ENCODE results near the gene ZNF536. TPM values are rescaled to one million over a fixed set of nuclear protein-coding genes. Genes with fewer than 3 reads are reported as not detected.

Gene ZNF536
- total and polyA plus RNA-seq, 7 donors: under 0.01 to 8.9 (median 3.8) TPM

DNA sequence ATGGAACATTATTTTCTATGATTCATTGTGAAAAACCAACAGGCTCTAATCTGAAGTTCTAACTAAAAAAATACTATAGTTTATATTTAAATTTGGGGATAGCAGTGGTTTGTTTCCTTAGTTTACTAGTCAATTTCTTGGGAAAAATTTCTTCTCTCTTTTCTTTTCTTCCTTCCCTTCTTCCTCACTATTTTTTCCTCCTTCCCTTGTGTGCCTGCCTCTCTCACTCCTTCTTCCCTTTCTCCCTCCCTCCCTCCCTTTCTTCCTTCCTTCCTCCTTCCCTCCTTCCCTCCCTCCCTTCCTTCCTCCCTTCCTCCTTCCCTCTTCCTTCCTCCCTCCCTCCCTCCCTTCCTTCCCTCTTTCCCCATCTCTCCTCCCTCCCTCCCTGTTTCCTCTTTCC is 226.5 kb downstream of the ZNF536 start:
- intact Hi-C loops (cut with DNase I): no loop called here
- H3K4me1 ChIP-seq: peaks cover 0 to 9% (median 4%) of the 10 kb centered on the region in 4 donors

DNA sequence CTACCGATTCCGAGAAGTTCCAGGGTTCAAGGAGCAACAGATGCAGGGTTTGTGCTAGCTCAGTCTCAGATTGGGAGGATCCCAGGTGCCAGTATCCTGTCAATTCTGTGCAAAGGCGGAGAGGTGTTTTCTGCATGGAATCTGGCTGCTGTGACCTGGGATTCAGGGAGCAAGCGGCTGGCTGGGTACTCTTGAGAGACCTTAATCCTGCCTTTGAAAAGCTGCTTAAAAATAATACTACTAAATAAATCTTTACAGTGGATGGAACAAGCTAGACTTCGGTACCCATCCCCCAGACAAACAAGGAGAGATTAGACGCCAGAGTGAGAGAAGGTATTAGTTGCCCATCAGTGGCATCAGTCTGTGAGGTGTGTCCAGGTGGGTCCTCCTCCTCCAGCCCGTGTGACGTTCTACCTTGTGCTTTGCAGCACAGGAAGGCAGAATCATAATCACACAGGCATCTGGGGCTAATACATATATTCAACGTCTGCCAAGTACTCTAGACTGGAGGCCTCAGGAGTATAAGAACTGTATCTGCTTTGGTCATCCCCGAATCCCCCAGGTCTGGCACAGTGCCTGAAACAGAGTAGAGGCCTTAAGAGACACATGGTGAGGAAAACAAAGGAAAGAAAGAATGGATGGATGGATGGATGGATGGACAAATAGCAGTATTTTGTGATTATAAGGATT is 230.6 kb downstream of the ZNF536 start:
- Histone ChIP-seq H3K27me3 (peaks cover 0 to 13% (median 0%) of the 10 kb centered on the region in 3 donors), H3K4me1 (no peaks in the 10 kb centered on the region), H3K9me3 (no peaks in the 10 kb centered on the region), H3K27ac (no peak overlapping the region), H3K4me3 (no peak overlapping the region), H3K36me3 (no peaks in the 10 kb centered on the region)
- no peak for DNase-seq
- intact Hi-C loops (cut with DNase I): no loop called here
- WGBS, 2 donors: 72 to 82% methylated on average over 10 of the region's 10 CpGs
- TF ChIP-seq, protein P1, sequence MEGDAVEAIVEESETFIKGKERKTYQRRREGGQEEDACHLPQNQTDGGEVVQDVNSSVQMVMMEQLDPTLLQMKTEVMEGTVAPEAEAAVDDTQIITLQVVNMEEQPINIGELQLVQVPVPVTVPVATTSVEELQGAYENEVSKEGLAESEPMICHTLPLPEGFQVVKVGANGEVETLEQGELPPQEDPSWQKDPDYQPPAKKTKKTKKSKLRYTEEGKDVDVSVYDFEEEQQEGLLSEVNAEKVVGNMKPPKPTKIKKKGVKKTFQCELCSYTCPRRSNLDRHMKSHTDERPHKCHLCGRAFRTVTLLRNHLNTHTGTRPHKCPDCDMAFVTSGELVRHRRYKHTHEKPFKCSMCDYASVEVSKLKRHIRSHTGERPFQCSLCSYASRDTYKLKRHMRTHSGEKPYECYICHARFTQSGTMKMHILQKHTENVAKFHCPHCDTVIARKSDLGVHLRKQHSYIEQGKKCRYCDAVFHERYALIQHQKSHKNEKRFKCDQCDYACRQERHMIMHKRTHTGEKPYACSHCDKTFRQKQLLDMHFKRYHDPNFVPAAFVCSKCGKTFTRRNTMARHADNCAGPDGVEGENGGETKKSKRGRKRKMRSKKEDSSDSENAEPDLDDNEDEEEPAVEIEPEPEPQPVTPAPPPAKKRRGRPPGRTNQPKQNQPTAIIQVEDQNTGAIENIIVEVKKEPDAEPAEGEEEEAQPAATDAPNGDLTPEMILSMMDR (IDR thresholded peaks at IDR 0.05): no peak
- TF ChIP-seq EP300 (IDR thresholded peaks at IDR 0.05): no peak
- no peak for TF ChIP-seq POLR2A (IDR thresholded peaks at IDR 0.05)
- TF ChIP-seq POLR2AphosphoS5 (IDR thresholded peaks at IDR 0.05): no peak

More for the DNA sequence above, 226.5 kb downstream of the ZNF536 start:
- no peak for DNase-seq
- Histone ChIP-seq H3K4me3 (no peak overlapping the region), H3K27me3 (peaks cover 0 to 13% (median 0%) of the 10 kb centered on the region in 3 donors), H3K27ac (no peak overlapping the region), H3K36me3 (no peaks in the 10 kb centered on the region), H3K9me3 (no peaks in the 10 kb centered on the region)
- TF ChIP-seq, protein P1 (IDR thresholded peaks at IDR 0.05): no peak
- no peak for TF ChIP-seq POLR2A (IDR thresholded peaks at IDR 0.05)
- no peak for TF ChIP-seq EP300 (IDR thresholded peaks at IDR 0.05)
- no peak for TF ChIP-seq POLR2AphosphoS5 (IDR thresholded peaks at IDR 0.05)

DNA sequence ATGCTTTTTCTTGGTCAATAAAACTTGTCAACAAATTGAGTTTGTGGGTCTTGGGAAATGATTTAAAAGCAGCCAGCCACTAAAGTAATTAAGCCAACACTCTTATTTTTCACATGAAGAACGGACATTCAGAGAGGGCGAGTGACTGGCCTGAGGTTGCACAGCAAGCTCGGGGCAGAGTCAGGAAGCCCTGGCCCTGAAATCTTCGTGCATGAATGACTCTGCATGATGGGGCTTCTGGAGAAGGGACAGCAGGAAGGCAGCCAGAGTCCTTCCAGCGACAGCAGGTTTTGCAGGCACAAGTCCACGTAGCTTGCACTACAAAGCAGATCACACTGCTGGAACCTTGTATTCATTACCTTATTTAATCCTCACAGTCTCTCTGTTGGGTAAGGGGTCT is 232.5 kb downstream of the ZNF536 start:
- no peak overlapping the region for H3K27ac ChIP-seq
- no peaks in the 10 kb centered on the region for H3K9me3 ChIP-seq
- DNase-seq: no peak
- H3K4me1 ChIP-seq: no peaks in the 10 kb centered on the region
- H3K27me3 ChIP-seq: peaks cover 0 to 13% (median 0%) of the 10 kb centered on the region in 3 donors
- no peak overlapping the region for H3K4me3 ChIP-seq
- no peaks in the 10 kb centered on the region for H3K36me3 ChIP-seq
- 78 to 86% methylated on average over 6 of the region's 6 CpGs for WGBS, 2 donors
- intact Hi-C loops (cut with DNase I): no loop called here
- TF ChIP-seq POLR2AphosphoS5 (IDR thresholded peaks at IDR 0.05): no peak
- TF ChIP-seq POLR2A (IDR thresholded peaks at IDR 0.05): no peak
- TF ChIP-seq EP300 (IDR thresholded peaks at IDR 0.05): no peak
- TF ChIP-seq, protein P1 (IDR thresholded peaks at IDR 0.05): no peak

DNA sequence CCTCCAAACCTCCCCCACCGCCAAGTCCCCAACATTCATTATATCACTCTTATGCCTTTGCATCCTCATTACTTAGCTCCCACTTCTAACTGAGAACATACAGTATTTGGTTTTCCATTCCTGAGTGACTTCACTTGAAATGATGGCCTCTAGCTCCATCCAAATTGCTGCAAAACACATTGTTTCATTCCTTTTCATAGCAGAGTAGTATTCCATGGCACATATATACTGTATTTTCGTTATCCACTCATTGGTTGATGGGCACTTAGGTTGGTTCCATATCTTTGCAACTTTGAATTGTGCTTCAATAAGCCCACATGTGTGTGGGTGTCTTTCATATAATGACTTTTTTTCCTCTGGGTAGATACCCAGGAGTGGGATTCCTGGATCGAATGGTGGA is 233.1 kb downstream of the ZNF536 start:
- DNase-seq: no peak
- intact Hi-C loops (cut with DNase I): no loop called here
- H3K4me1 ChIP-seq: no peaks in the 10 kb centered on the region

More for the DNA sequence above, 233.1 kb downstream of the ZNF536 start:
- H3K27ac ChIP-seq: no peak overlapping the region
- TF ChIP-seq POLR2A (IDR thresholded peaks at IDR 0.05) (no peak), POLR2AphosphoS5 (IDR thresholded peaks at IDR 0.05) (no peak), EP300 (IDR thresholded peaks at IDR 0.05) (no peak)
- TF ChIP-seq, protein P1 (IDR thresholded peaks at IDR 0.05): no peak
- peaks cover 0 to 10% (median 0%) of the 10 kb centered on the region in 3 donors for H3K27me3 ChIP-seq
- no peak overlapping the region for H3K4me3 ChIP-seq
- 88 to 92% methylated on average over 3 of the region's 3 CpGs for WGBS, 2 donors
- H3K36me3 ChIP-seq: no peaks in the 10 kb centered on the region
- no peaks in the 10 kb centered on the region for H3K9me3 ChIP-seq

All from sigmoid colon (tissue), 7 donors.